ENCODE data around the gene ASAP2. TPM values are rescaled to one million over a fixed set of nuclear protein-coding genes. Genes with fewer than 3 reads are reported as not detected.

Gene ASAP2
- polyA plus RNA-seq, 1 donor (not counting 4 experiments of a cell fraction or from before 2014, with no cell fraction given) = 54.2 TPM

DNA sequence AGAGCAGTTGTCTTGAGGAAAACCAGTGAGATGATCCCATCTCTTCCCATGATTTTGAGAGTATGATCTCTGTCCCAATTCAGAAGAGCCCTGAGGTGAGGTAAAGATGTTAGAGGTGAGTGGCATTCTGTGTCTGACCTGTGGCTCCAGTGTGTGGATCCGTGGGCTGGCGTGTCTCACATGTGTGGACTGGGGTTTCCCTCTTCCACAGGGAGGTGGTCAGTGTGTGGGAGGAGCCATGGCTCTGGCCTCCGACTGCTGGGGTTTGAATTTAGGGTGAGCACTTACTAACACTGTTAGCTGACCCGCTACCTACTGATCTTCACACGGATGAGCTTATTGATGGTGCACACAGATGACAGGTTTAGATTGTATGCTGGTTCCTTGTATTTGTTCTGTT lies 31.2 kb downstream of the ASAP2 start:
- FAIRE-seq = no peak
- Histone ChIP-seq H3K9ac (ENCODE audit: control insufficient read depth, extremely low read depth, insufficient read depth, low read length) (no peak overlapping the region), H3K27ac (ENCODE audit: control insufficient read depth, insufficient read depth, low read length) (no peak overlapping the region)

DNA sequence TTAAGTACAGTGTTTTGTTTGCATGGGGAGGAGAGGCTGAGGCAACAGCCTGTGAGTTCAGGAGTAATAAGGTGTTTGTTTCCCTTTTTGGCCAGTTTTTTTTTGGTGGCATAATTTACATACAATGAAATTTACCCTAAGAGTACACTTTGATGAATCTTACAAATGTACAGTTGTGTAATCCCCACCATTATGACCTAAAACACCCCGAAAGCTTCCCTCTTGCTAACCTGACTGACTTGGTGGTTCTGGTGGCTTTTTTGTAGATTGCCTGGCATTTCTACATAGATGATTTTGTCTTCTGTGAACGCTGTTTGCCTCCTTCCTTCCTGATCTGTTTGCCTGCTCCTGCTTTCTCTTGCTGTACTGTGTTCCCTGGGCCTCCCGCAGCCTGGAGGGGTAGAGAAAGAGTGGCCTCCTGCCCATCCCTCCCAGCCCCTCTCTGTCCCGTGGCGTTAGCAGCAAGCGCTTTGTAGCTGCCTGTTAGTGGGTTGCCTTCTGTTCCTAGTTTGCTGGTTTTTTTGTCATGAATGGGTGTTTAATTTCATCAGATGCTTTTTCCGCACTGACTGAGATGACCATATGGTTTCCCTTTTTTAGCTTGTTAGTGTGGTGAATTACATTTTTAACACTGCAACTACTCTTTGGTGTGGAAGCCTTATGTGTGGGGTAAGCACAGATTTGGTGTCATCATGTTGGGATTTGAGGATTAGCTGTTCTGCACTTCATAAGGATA lies 32.1 kb downstream of the ASAP2 start:
- Histone ChIP-seq H3K9me3 (ENCODE audit: control insufficient read depth, low read depth, low read length) (no peaks in the 10 kb centered on the region), H3K27ac (ENCODE audit: control insufficient read depth, insufficient read depth, low read length) (no peak overlapping the region), H2AFZ (ENCODE audit: control insufficient read depth, low read length) (no peak overlapping the region), H3K4me3 (ENCODE audit: control insufficient read depth in 2 of 3, extremely low read depth in 1 of 3, insufficient read depth in 2 of 3, low read depth in 1 of 3, low read length in 3 of 3) (no peak overlapping the region), H3K27me3 (ENCODE audit: control insufficient read depth, extremely low read depth, insufficient read depth, low read length) (no peaks in the 10 kb centered on the region), H3K79me2 (ENCODE audit: control insufficient read depth, insufficient read depth, low read length) (peaks cover 84% of the 10 kb centered on the region), H3K36me3 (ENCODE audit: control insufficient read depth in 2 of 2, extremely low read depth in 1 of 2, insufficient read depth in 2 of 2, low read length in 2 of 2) (peaks cover 0 to 13% of the 10 kb centered on the region in 2 experiments), H3K4me2 (ENCODE audit: control insufficient read depth, extremely low read depth, insufficient read depth, low read depth, low read length) (no peak overlapping the region), H3K9me1 (ENCODE audit: control insufficient read depth, extremely low read depth, insufficient read depth, low read length) (no peaks in the 10 kb centered on the region), H3K9ac (ENCODE audit: control insufficient read depth, extremely low read depth, insufficient read depth, low read length) (no peak overlapping the region), H4K20me1 (ENCODE audit: control insufficient read depth, extremely low read depth, insufficient read depth, low read length) (no peaks in the 10 kb centered on the region), H3K4me1 (ENCODE audit: control insufficient read depth, extremely low read depth, insufficient read depth, low read length) (peaks cover 58% of the 10 kb centered on the region)
- TF ChIP-seq, protein P1, sequence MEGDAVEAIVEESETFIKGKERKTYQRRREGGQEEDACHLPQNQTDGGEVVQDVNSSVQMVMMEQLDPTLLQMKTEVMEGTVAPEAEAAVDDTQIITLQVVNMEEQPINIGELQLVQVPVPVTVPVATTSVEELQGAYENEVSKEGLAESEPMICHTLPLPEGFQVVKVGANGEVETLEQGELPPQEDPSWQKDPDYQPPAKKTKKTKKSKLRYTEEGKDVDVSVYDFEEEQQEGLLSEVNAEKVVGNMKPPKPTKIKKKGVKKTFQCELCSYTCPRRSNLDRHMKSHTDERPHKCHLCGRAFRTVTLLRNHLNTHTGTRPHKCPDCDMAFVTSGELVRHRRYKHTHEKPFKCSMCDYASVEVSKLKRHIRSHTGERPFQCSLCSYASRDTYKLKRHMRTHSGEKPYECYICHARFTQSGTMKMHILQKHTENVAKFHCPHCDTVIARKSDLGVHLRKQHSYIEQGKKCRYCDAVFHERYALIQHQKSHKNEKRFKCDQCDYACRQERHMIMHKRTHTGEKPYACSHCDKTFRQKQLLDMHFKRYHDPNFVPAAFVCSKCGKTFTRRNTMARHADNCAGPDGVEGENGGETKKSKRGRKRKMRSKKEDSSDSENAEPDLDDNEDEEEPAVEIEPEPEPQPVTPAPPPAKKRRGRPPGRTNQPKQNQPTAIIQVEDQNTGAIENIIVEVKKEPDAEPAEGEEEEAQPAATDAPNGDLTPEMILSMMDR (optimal IDR thresholded peaks at IDR 0.05 in 1 of 3, IDR thresholded peaks at IDR 0.05 in 1 of 3, conservative IDR thresholded peaks at IDR 0.05 in 1 of 3; ENCODE audit: extremely low read depth in 1 of 3, insufficient read depth in 2 of 3, low read length in 3 of 3) = no peak
- no peak for TF ChIP-seq EZH2 (IDR thresholded peaks at IDR 0.05; ENCODE audit: low read length)
- dilution Hi-C loops (cut with MboI; ENCODE audit: extremely low pct_ligation_motif_present, low sequenced_read_pairs) = no loop called here
- no peak for DNase-seq (ENCODE audit: low read depth, low spot score)
- no peak for FAIRE-seq

More for the DNA sequence above, 31.2 kb downstream of the ASAP2 start:
- no peaks in the 10 kb centered on the region for H3K9me3 ChIP-seq (ENCODE audit: control insufficient read depth, low read depth, low read length)
- no peak for TF ChIP-seq EZH2 (IDR thresholded peaks at IDR 0.05; ENCODE audit: low read length)
- TF ChIP-seq, protein P1 (optimal IDR thresholded peaks at IDR 0.05 in 1 of 3, IDR thresholded peaks at IDR 0.05 in 1 of 3, conservative IDR thresholded peaks at IDR 0.05 in 1 of 3; ENCODE audit: extremely low read depth in 1 of 3, insufficient read depth in 2 of 3, low read length in 3 of 3) = no peak
- no peak overlapping the region for H2AFZ ChIP-seq (ENCODE audit: control insufficient read depth, low read length)
- H3K79me2 ChIP-seq (ENCODE audit: control insufficient read depth, insufficient read depth, low read length) = peaks cover 85% of the 10 kb centered on the region
- dilution Hi-C loops (cut with MboI; ENCODE audit: extremely low pct_ligation_motif_present, low sequenced_read_pairs) = no loop called here
- H3K36me3 ChIP-seq (ENCODE audit: control insufficient read depth in 2 of 2, extremely low read depth in 1 of 2, insufficient read depth in 2 of 2, low read length in 2 of 2) = peaks cover 0 to 13% of the 10 kb centered on the region in 2 experiments
- no peaks in the 10 kb centered on the region for H3K27me3 ChIP-seq (ENCODE audit: control insufficient read depth, extremely low read depth, insufficient read depth, low read length)
- no peak overlapping the region for H3K4me3 ChIP-seq (ENCODE audit: control insufficient read depth in 2 of 3, extremely low read depth in 1 of 3, insufficient read depth in 2 of 3, low read depth in 1 of 3, low read length in 3 of 3)
- H4K20me1 ChIP-seq (ENCODE audit: control insufficient read depth, extremely low read depth, insufficient read depth, low read length) = no peaks in the 10 kb centered on the region
- H3K4me2 ChIP-seq (ENCODE audit: control insufficient read depth, extremely low read depth, insufficient read depth, low read depth, low read length) = no peak overlapping the region
- peaks cover 67% of the 10 kb centered on the region for H3K4me1 ChIP-seq (ENCODE audit: control insufficient read depth, extremely low read depth, insufficient read depth, low read length)
- no peak for DNase-seq (ENCODE audit: low read depth, low spot score)
- no peaks in the 10 kb centered on the region for H3K9me1 ChIP-seq (ENCODE audit: control insufficient read depth, extremely low read depth, insufficient read depth, low read length)
